LNCaP clone FGC (cell line): ENCODE measurements around the gene LRRN4CL.

Experiments used
- DNase-seq: peaks from one replicate; pipeline ENCODE4 v3.0.0-alpha.2; 2011; ENCODE audit warnings: low read depth
- H3K4me3 ChIP-seq: 2 replicates; pipeline ENCODE4 v1.5.1; 2011; ENCODE audit warnings: mild to moderate bottlenecking, low read depth, low read length, control low read depth
- TF ChIP-seq, protein P1 (sequence below): IDR thresholded peaks from 2 replicates; pipeline ENCODE4 v1.5.1; 2012; ENCODE audit warnings: mild to moderate bottlenecking; ENCODE audit not compliant: control insufficient read depth, insufficient read depth; ENCODE audit errors: extremely low read depth

Gene LRRN4CL

GRCh38 chr11:62687508-62688396 is 1.6 kb downstream of the LRRN4CL start:
- DNase-seq, result no peak
- TF ChIP-seq, protein P1, sequence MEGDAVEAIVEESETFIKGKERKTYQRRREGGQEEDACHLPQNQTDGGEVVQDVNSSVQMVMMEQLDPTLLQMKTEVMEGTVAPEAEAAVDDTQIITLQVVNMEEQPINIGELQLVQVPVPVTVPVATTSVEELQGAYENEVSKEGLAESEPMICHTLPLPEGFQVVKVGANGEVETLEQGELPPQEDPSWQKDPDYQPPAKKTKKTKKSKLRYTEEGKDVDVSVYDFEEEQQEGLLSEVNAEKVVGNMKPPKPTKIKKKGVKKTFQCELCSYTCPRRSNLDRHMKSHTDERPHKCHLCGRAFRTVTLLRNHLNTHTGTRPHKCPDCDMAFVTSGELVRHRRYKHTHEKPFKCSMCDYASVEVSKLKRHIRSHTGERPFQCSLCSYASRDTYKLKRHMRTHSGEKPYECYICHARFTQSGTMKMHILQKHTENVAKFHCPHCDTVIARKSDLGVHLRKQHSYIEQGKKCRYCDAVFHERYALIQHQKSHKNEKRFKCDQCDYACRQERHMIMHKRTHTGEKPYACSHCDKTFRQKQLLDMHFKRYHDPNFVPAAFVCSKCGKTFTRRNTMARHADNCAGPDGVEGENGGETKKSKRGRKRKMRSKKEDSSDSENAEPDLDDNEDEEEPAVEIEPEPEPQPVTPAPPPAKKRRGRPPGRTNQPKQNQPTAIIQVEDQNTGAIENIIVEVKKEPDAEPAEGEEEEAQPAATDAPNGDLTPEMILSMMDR, result no peak
- no peak overlapping the region for H3K4me3 ChIP-seq

DNA sequence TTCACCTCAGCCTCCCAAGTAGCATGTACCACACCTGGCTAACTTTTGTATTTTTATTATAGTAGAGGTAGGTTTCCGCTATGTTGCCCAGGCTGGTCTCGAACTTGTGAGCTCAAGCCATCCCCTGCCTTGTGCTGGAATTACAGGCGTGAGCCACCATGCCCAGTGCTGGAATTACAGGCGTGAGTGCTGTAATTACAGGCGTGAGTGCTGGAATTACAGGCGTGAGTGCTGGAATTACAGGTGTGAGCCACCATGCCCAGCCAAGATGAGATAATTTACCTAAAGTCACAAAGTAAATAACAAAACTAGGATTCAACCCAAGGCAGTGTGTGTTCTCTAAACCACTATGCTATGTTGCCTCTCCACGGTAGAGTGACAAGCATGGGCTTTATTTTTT is 6.8 kb downstream of the LRRN4CL start:
- TF ChIP-seq, protein P1, result no peak
- DNase-seq, result no peak
- H3K4me3 ChIP-seq, result no peak overlapping the region

DNA sequence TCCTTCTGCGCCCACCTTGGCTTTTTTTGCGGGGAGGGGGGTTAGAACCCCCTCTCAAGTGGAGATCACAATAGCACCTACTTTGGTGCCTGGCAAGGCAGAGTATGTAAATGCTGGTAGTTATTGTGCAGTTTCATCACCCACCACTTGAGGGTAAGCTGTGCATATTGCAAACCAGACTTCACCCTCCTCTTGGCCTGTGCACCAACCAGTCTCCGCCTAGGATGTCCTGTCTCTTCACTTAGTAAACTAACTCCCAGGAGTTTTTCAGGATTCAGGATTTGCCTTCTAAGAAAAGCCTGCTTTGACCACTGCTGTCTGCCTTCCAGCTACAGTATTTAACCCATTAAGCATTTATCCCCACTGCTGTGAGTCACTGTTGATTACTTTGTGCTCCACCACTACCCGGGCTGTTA is 8.5 kb downstream of the LRRN4CL start:
- DNase-seq, result no peak
- no peak overlapping the region for H3K4me3 ChIP-seq
- TF ChIP-seq, protein P1, result peak; percentile 65

GRCh38 chr11:62678770-62679696 is 10.3 kb downstream of the LRRN4CL start, which contains the start of gene UBXN1:
Gene UBXN1 (minus strand): TSS chr11:62679073. CDS start chr11:62678923, 150 bp downstream.
- peak within 1 kb of the TSS; percentile 96 for H3K4me3 ChIP-seq
- TF ChIP-seq, protein P1, result no peak
- no peak for DNase-seq

- peak overlapping the region; percentile 96 for H3K4me3 ChIP-seq
- TF ChIP-seq, protein P1, result no peak
- DNase-seq, result no peak
These were observed 10.9 kb downstream of the LRRN4CL start for GRCh38 chr11:62678433-62678769.

DNA sequence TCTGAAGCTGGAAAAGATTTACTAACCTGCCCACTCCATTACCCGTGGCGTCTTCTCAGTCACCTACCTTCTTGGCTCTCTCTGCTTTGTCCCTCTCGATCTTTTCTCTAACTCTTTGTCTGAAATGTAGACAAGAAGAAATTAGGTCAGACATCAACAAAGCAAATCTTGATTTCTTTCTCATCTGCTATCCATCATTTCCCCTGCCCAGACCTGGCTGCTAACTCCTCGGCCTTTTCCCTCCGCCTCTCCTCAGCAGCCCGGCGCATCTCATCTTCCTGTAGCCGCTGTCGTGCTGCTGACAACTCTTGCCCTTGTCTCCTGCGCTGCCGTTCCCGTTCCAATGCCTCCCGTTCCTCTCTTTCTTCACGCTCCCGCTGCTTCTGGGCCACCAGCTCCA is 11.6 kb downstream of the LRRN4CL start:
- TF ChIP-seq, protein P1, result 0 out of 2 replicates have a peak, but pooled peaks have one; percentile 3
- DNase-seq, result no peak
- peak overlapping the region; percentile 96 for H3K4me3 ChIP-seq
